ENCODE results near the gene WNT2B. TPM values are rescaled to one million over a fixed set of nuclear protein-coding genes. Genes with fewer than 3 reads are reported as not detected.
"Not testable (repeated sequence)": the region's sequence is repeated elsewhere in the genome, so short reads cannot be mapped to it uniquely, and the experiment has no call there.

The WNT2B gene
- 0.24 and 0.27 TPM in 2 replicates for total RNA-seq

GRCh38 chr1:112508278-112509004, at the start of gene WNT2B:
Gene WNT2B, plus strand, starts transcription at chr1:112508965. Its CDS starts 298 bp downstream, at chr1:112509263.
- intact Hi-C loops (cut with micrococcal nuclease), result loop anchor here (2.0 to 10.0 kb wide), 5 partner anchors 42 to 446 kb away; partner anchors contain the start of genes MOV10 and SLC16A1

- intact Hi-C loops (cut with micrococcal nuclease), result no loop called here
Observed at GRCh38 chr1:112460615-112461014, 48.1 kb upstream of the WNT2B start.

- intact Hi-C loops (cut with micrococcal nuclease), result no loop called here
Observed at GRCh38 chr1:112461200-112461871, 47.4 kb upstream of the WNT2B start.

- intact Hi-C loops (cut with micrococcal nuclease), result no loop called here
Observed at GRCh38 chr1:112462953-112463279, 45.8 kb upstream of the WNT2B start.

- intact Hi-C loops (cut with micrococcal nuclease), result no loop called here
Observed at GRCh38 chr1:112464501-112464900, 44.3 kb upstream of the WNT2B start.

GRCh38 chr1:112465122-112465521, 43.6 kb upstream of the WNT2B start:
- intact Hi-C loops (cut with micrococcal nuclease), result no loop called here

GRCh38 chr1:112466078-112466660, 42.6 kb upstream of the WNT2B start:
- intact Hi-C loops (cut with micrococcal nuclease), result loop anchor here (1.0 to 2.0 kb wide), 9 partner anchors 35 to 249 kb away; partner anchors contain the start of genes CTTNBP2NL, PPM1J and WNT2B

GRCh38 chr1:112470324-112470723, 38.4 kb upstream of the WNT2B start:
- intact Hi-C loops (cut with micrococcal nuclease), result not testable (repeated sequence)

GRCh38 chr1:112470966-112471365, 37.8 kb upstream of the WNT2B start:
- intact Hi-C loops (cut with micrococcal nuclease), result no loop called here

GRCh38 chr1:112472142-112472541, 36.6 kb upstream of the WNT2B start:
- intact Hi-C loops (cut with micrococcal nuclease), result no loop called here

GRCh38 chr1:112477550-112477949, 31.2 kb upstream of the WNT2B start:
- intact Hi-C loops (cut with micrococcal nuclease), result no loop called here

GRCh38 chr1:112478314-112478713, 30.5 kb upstream of the WNT2B start:
- intact Hi-C loops (cut with micrococcal nuclease), result no loop called here

- intact Hi-C loops (cut with micrococcal nuclease), result not testable (repeated sequence)
Observed at GRCh38 chr1:112486063-112486462, 22.7 kb upstream of the WNT2B start.

GRCh38 chr1:112487686-112488085, 21.1 kb upstream of the WNT2B start:
- intact Hi-C loops (cut with micrococcal nuclease), result not testable (repeated sequence)

- intact Hi-C loops (cut with micrococcal nuclease), result no loop called here
Observed at GRCh38 chr1:112488141-112488540, 20.6 kb upstream of the WNT2B start.

- intact Hi-C loops (cut with micrococcal nuclease), result no loop called here
Observed at GRCh38 chr1:112492076-112492475, 16.7 kb upstream of the WNT2B start.

GRCh38 chr1:112493351-112493750, 15.4 kb upstream of the WNT2B start:
- intact Hi-C loops (cut with micrococcal nuclease), result no loop called here

- intact Hi-C loops (cut with micrococcal nuclease), result no loop called here
Observed at GRCh38 chr1:112496290-112496689, 12.5 kb upstream of the WNT2B start.

GRCh38 chr1:112501810-112502641, 6.7 kb upstream of the WNT2B start:
- intact Hi-C loops (cut with micrococcal nuclease), result loop anchor here (1.0 to 10.0 kb wide), 5 partner anchors 35 to 453 kb away; partner anchors contain the start of genes MOV10, RHOC and SLC16A1

GRCh38 chr1:112502826-112503225, 5.9 kb upstream of the WNT2B start:
- intact Hi-C loops (cut with micrococcal nuclease), result loop anchor here (10.0 kb wide), 2 partner anchors 172 to 452 kb away; partner anchors contain the start of genes MOV10 and SLC16A1

GRCh38 chr1:112504001-112504660, 4.6 kb upstream of the WNT2B start:
- intact Hi-C loops (cut with micrococcal nuclease), result loop anchor here (10.0 kb wide), 2 partner anchors 171 to 451 kb away; partner anchors contain the start of genes MOV10 and SLC16A1

Data from T-helper 1 cell treated with Interleukin-12 subunit alpha and Interleukin-12 subunit beta and Interleukin-4 antibody, amounts not matched to agents 30 ng/mL and 1 ng/mL, for 36 hours (primary cell).